NCI-H1048 (cell line): ENCODE measurements around the gene MT1H.
"Not testable (repeated sequence)": the region's sequence is repeated elsewhere in the genome, so short reads cannot be mapped to it uniquely, and the experiment has no call there.

Source experiments
- DNase-seq: peaks from one replicate; lab custom pipeline; 2025; lab: John Stamatoyannopoulos, UW

MT1H gene

GRCh38 chr16:56669005-56669839, at the start of gene MT1H:
Gene MT1H, plus strand, starts transcription at chr16:56669814. Its CDS starts 71 bp downstream, at chr16:56669885.
- no peak for DNase-seq

GRCh38 chr16:56620339-56620897, 49.2 kb upstream of the MT1H start:
- no peak for DNase-seq

GRCh38 chr16:56621665-56622445, 47.8 kb upstream of the MT1H start:
- DNase-seq: not testable (repeated sequence)

GRCh38 chr16:56623184-56623583, 46.4 kb upstream of the MT1H start:
- not testable (repeated sequence) for DNase-seq

- DNase-seq: no peak
Observed at GRCh38 chr16:56623637-56624036, 46.0 kb upstream of the MT1H start.

- no peak for DNase-seq
Observed at GRCh38 chr16:56625140-56625942, 44.3 kb upstream of the MT1H start, which contains the start of gene MT1E. Gene MT1E, plus strand, starts transcription at chr16:56625781. Its CDS starts 71 bp downstream, at chr16:56625852.

- DNase-seq: no peak
Observed at GRCh38 chr16:56625943-56626654, 43.5 kb upstream of the MT1H start.

- no peak for DNase-seq
Observed at GRCh38 chr16:56626685-56627084, 42.9 kb upstream of the MT1H start.

- no peak for DNase-seq
Observed at GRCh38 chr16:56628486-56629350, 40.9 kb upstream of the MT1H start.

- no peak for DNase-seq
Observed at GRCh38 chr16:56629531-56629930, 40.1 kb upstream of the MT1H start.

- DNase-seq: no peak
Observed at GRCh38 chr16:56630134-56630533, 39.5 kb upstream of the MT1H start.

- DNase-seq: no peak
Observed at GRCh38 chr16:56631197-56631596, 38.4 kb upstream of the MT1H start.

- DNase-seq: no peak
Observed at GRCh38 chr16:56631832-56632155, 37.8 kb upstream of the MT1H start.

- DNase-seq: no peak
Observed at GRCh38 chr16:56632156-56632847, 37.3 kb upstream of the MT1H start, which contains the start of gene MT1M. Gene MT1M, plus strand, starts transcription at chr16:56632659. Its CDS starts 73 bp downstream, at chr16:56632732.

GRCh38 chr16:56632848-56633365, 36.7 kb upstream of the MT1H start:
- DNase-seq: no peak

- DNase-seq: no peak
Observed at GRCh38 chr16:56633535-56633934, 36.1 kb upstream of the MT1H start.

GRCh38 chr16:56634715-56635440, 34.7 kb upstream of the MT1H start:
- DNase-seq: no peak

- DNase-seq: no peak
Observed at GRCh38 chr16:56635441-56635967, 34.1 kb upstream of the MT1H start.
